K562 (cell line): ENCODE results near the gene APOA1.

Experiments used
- ARID4B ChIP-seq: sonication (generic); formaldehyde crosslinking; IDR thresholded peaks from 2 replicates; pipeline ENCODE4 v1.8.0; 2022; ENCODE audit warnings: mild to moderate bottlenecking, missing genetic modification reagents
- CTCF ChIP-seq, 3 experiments: IDR thresholded peaks in 2 of 3; conservative IDR thresholded peaks in 1 of 3; 2 replicates each; pipeline ENCODE4 v1.5.1; 2011 to 2012; ENCODE audit warnings: low read length in 3 of 3, mild to moderate bottlenecking in 3 of 3, control low read depth in 2 of 3, improper control_type of control experiment in 1 of 3, inconsistent platforms in 1 of 3, low read depth in 1 of 3, mixed read lengths in 1 of 3, moderate library complexity in 1 of 3; ENCODE audit not compliant: insufficient read depth in 2 of 3
- POU5F1 ChIP-seq: fragments of 150-350 bp; IDR thresholded peaks from 2 replicates; pipeline ENCODE4 v1.6.1; 2014; ENCODE audit warnings: borderline replicate concordance, low read length, low read depth, mild to moderate bottlenecking; ENCODE audit not compliant: partially characterized antibody
- SP1 ChIP-seq: sonication (generic); formaldehyde crosslinking; IDR thresholded peaks from 2 replicates; pipeline ENCODE4 v1.8.1; 2022; ENCODE audit warnings: mild to moderate bottlenecking, missing genetic modification reagents
- ZBTB33 ChIP-seq: sonication (generic); formaldehyde crosslinking; IDR thresholded peaks from 2 replicates; pipeline ENCODE4 v1.8.1; 2023; ENCODE audit warnings: mild to moderate bottlenecking, missing genetic modification reagents
- ZFX ChIP-seq: sonication (generic); formaldehyde crosslinking; IDR thresholded peaks from 2 replicates; pipeline ENCODE4 v1.8.0; 2022; ENCODE audit warnings: mild to moderate bottlenecking, missing genetic modification reagents, moderate library complexity
- ZNF282 ChIP-seq: sonication (generic); formaldehyde crosslinking; IDR thresholded peaks from 2 replicates; pipeline ENCODE4 v1.8.1; 2023; ENCODE audit warnings: missing genetic modification reagents

GRCh38 chr11:116821050-116821918 is 16.1 kb downstream of the APOA1 start:
- TF ChIP-seq ZBTB33 (CRISPR knock-in tag) = 0 out of 2 replicates have a peak, but pooled peaks have one; percentile 34
- TF ChIP-seq SP1 (CRISPR knock-in tag) = no peak
- TF ChIP-seq ARID4B (CRISPR knock-in tag) = no peak
- TF ChIP-seq POU5F1 = no peak
- TF ChIP-seq ZNF282 (CRISPR knock-in tag) = no peak
- TF ChIP-seq ZFX (CRISPR knock-in tag) = no peak
- no peak for TF ChIP-seq CTCF (IDR thresholded peaks at IDR 0.05 in 2 of 3, conservative IDR thresholded peaks at IDR 0.05 in 1 of 3; ENCODE audit: insufficient read depth in 2 of 3, low read depth in 1 of 3, low read length in 3 of 3)
